GM12878 (cell line): ENCODE measurements around the gene TMEM63B.

Source experiments
- BCL3 ChIP-seq: IDR thresholded peaks from 2 replicates; pipeline ENCODE4 v1.6.1; 2011; ENCODE audit warnings: borderline replicate concordance, low read depth, mild to moderate bottlenecking, moderate library complexity, low read length; ENCODE audit not compliant: insufficient read depth, poor library complexity, severe bottlenecking
- CEBPZ ChIP-seq: fragments of 150-350 bp; IDR thresholded peaks from 2 replicates; pipeline ENCODE4 v1.6.1; 2016; ENCODE audit warnings: low read depth, low read length
- CTCF ChIP-seq, 3 experiments: IDR thresholded peaks in 2 of 3; conservative IDR thresholded peaks in 1 of 3; 2 replicates each; pipeline ENCODE4 v1.5.1; 2011; ENCODE audit warnings: low read depth in 3 of 3, low read length in 3 of 3, mild to moderate bottlenecking in 3 of 3, control low read depth in 2 of 3, moderate library complexity in 2 of 3, inconsistent platforms in 1 of 3, mixed read lengths in 1 of 3; ENCODE audit not compliant: control insufficient read depth in 2 of 3, insufficient read depth in 1 of 3; ENCODE audit errors: extremely low read depth in 1 of 3
- EZH2 ChIP-seq: IDR thresholded peaks from 2 replicates; pipeline ENCODE4 v1.6.1; 2012; ENCODE audit warnings: low read depth, mild to moderate bottlenecking, control low read depth, inconsistent platforms, low read length, borderline replicate concordance; ENCODE audit not compliant: control insufficient read depth
- GABPA ChIP-seq: IDR thresholded peaks from 2 replicates; pipeline ENCODE4 v1.6.1; 2014; ENCODE audit warnings: antibody characterized with exemption, low read depth, mild to moderate bottlenecking, inconsistent platforms
- RCOR1 ChIP-seq: conservative IDR thresholded peaks from 2 replicates; pipeline ENCODE4 v1.6.1; 2012; ENCODE audit warnings: low read depth, low read length, improper control_type of control experiment
- TAF1 ChIP-seq: IDR thresholded peaks from 2 replicates; pipeline ENCODE4 v1.6.1; 2011; ENCODE audit warnings: mild to moderate bottlenecking, low read depth, low read length, borderline replicate concordance

GRCh38 chr6:44189257-44189656 is 61.9 kb downstream of the TMEM63B start:
- TF ChIP-seq CTCF (IDR thresholded peaks at IDR 0.05 in 2 of 3, conservative IDR thresholded peaks at IDR 0.05 in 1 of 3; ENCODE audit: control insufficient read depth in 2 of 3, extremely low read depth in 1 of 3, insufficient read depth in 1 of 3, low read depth in 3 of 3, low read length in 3 of 3): no peak
- no peak for TF ChIP-seq RCOR1
- TF ChIP-seq BCL3: no peak
- no peak for TF ChIP-seq EZH2
- no peak for TF ChIP-seq CEBPZ
- no peak for TF ChIP-seq GABPA
- TF ChIP-seq TAF1: no peak
